K562 treated with DMSO at 1 percent for 12 hours (cell line): Measurements from ENCODE around the gene GLP2R. TPM values are rescaled to one million over a fixed set of nuclear protein-coding genes. Genes with fewer than 3 reads are reported as not detected.

Experiments used
- total RNA-seq: library from RNA; unstranded; fragments of 300-600 nt; gene quantifications from 2 replicates; pipeline ENCODE4 v1.2.3, GENCODE V29; 2022; ENCODE audit not compliant: insufficient read depth

GLP2R gene
- not detected in 2 replicates for total RNA-seq

GRCh38 chr17:9825641-9826150 lies at the start of gene GLP2R:
Gene GLP2R, plus strand, starts transcription at chr17:9825924. Its CDS starts 140 bp downstream, at chr17:9826064.

GRCh38 chr17:9790889-9791876 lies 34.5 kb upstream of the GLP2R start, which contains the start of gene DHRS7C:
Gene DHRS7C, minus strand, starts transcription at chr17:9791592. Its CDS starts 308 bp downstream, at chr17:9791284.

GRCh38 chr17:9821921-9822320 lies 3.8 kb upstream of the GLP2R start, which contains the start of gene GSG1L2:
Gene GSG1L2, minus strand, starts transcription at chr17:9822079. Its CDS starts 8 bp downstream, at chr17:9822071.

GRCh38 chr17:9905078-9905415 lies 79.3 kb downstream of the GLP2R start, which contains the start of gene RCVRN:
Gene RCVRN, minus strand, starts transcription at chr17:9905271. Its CDS starts 91 bp downstream, at chr17:9905180.

Other genes with a start within 250 kb of the GLP2R start
- not detected in 2 replicates for gene CFAP52, start 249.3 kb upstream of the GLP2R start, total RNA-seq
- 0.38 TPM in 1 of 2 replicates, not detected in the other for gene USP43, start 180.4 kb upstream of the GLP2R start, total RNA-seq
- not detected in 2 replicates for gene DHRS7C, start 34.3 kb upstream of the GLP2R start, total RNA-seq
- not detected in 2 replicates for gene GSG1L2, start 3.8 kb upstream of the GLP2R start, total RNA-seq
- gene RCVRN, start 79.3 kb downstream of the GLP2R start, total RNA-seq = not detected in 2 replicates